GM12878 (cell line): Measurements from ENCODE around the gene HCRT.

Experiments used
- CBFB ChIP-seq: IDR thresholded peaks from 2 replicates; pipeline ENCODE4 v1.6.1; 2016; ENCODE audit warnings: antibody characterized with exemption, low read depth
- EZH2 ChIP-seq: IDR thresholded peaks from 2 replicates; pipeline ENCODE4 v1.6.1; 2012; ENCODE audit warnings: low read depth, mild to moderate bottlenecking, control low read depth, inconsistent platforms, low read length, borderline replicate concordance; ENCODE audit not compliant: control insufficient read depth
- MYB ChIP-seq: fragments of 150-350 bp; IDR thresholded peaks from 2 replicates; pipeline ENCODE4 v1.6.1; 2014; ENCODE audit warnings: mild to moderate bottlenecking, low read depth, low read length, borderline replicate concordance
- POLR2A ChIP-seq: IDR thresholded peaks from 2 replicates; pipeline ENCODE4 v1.6.1; 2011; ENCODE audit warnings: low read depth, mild to moderate bottlenecking, low read length
- TCF12 ChIP-seq: IDR thresholded peaks from 2 replicates; pipeline ENCODE4 v1.6.1; 2011; ENCODE audit warnings: low read depth, mild to moderate bottlenecking, low read length

- TF ChIP-seq POLR2A (no peak), CBFB (no peak), TCF12 (no peak), EZH2 (no peak), MYB (no peak)
Observed at GRCh38 chr17:42230225-42230624, 45.0 kb upstream of the HCRT start.
